Testis (tissue), 2 donors: ENCODE results near the gene CELSR2.
A peak's percentile ranks its signal among the peaks of the same experiment; 100 is the strongest.

Source experiments
- CTCF ChIP-seq, 3 experiments: fragments of 450-650 bp in 2 of 3; fragments of 200-600 bp in 1 of 3; sonication (generic) in 1 of 3; IDR thresholded peaks; one replicate each; pipeline ENCODE4 v1.5.1; 2016 to 2019; ENCODE audit warnings: antibody characterized with exemption in 3 of 3, mild to moderate bottlenecking in 2 of 3, moderate library complexity in 1 of 3
- POLR2A ChIP-seq: fragments of 450-650 bp; IDR thresholded peaks from one replicate; pipeline ENCODE4 v1.6.1; 2017; ENCODE audit warnings: antibody characterized with exemption, mild to moderate bottlenecking, moderate library complexity

DNA sequence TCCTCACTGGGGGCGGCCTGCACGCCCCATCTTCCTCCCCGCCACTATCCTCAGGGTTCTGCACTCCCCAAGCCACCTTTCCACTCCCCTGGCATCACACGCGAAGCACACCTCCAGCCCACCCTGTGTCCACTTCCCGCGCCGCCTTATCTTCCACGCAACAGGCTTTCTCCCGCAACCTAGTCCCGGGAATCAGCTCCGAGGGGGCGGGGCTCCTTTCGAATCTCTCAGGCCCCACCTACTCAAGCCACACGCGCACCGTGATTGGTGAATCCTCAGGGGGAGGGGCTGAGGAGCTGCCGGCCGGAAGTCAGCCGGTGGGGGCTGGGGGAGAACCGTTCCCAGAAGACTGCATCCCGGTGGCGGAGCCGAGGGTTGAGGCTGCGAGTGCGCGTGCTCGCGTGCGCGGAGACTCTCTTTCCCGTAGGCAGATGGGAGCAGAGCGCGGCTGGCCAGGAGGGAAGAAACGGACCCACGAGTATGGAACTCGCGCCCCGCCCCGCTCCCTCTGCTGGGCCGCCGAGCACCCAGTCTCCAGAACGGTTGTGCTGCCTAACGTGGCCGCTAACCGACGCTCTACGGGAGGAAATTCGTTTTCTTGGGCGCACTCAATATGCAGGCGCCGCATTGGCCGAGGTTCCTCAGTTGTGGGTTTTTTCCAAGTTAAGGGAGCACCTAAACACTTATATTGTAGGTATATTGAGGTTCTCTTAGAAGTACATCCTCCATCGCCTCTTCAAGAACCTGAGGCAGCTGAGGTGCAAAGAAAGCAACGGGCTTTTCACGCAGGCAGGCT is 33.8 kb downstream of the CELSR2 start, which contains the start of gene PSRC1:
- TF ChIP-seq CTCF (IDR thresholded peaks at IDR 0.05): peak; percentile 2 to 53 (median 26)
- peak; percentile 71 for TF ChIP-seq POLR2A
